ENCODE data around the gene DDX42. TPM values are rescaled to one million over a fixed set of nuclear protein-coding genes. Genes with fewer than 3 reads are reported as not detected.
A peak's percentile ranks its signal among the peaks of the same experiment; 100 is the strongest.

DDX42 gene
- total RNA-seq, 1 donor from 2014 or later = 37.5 TPM

DNA sequence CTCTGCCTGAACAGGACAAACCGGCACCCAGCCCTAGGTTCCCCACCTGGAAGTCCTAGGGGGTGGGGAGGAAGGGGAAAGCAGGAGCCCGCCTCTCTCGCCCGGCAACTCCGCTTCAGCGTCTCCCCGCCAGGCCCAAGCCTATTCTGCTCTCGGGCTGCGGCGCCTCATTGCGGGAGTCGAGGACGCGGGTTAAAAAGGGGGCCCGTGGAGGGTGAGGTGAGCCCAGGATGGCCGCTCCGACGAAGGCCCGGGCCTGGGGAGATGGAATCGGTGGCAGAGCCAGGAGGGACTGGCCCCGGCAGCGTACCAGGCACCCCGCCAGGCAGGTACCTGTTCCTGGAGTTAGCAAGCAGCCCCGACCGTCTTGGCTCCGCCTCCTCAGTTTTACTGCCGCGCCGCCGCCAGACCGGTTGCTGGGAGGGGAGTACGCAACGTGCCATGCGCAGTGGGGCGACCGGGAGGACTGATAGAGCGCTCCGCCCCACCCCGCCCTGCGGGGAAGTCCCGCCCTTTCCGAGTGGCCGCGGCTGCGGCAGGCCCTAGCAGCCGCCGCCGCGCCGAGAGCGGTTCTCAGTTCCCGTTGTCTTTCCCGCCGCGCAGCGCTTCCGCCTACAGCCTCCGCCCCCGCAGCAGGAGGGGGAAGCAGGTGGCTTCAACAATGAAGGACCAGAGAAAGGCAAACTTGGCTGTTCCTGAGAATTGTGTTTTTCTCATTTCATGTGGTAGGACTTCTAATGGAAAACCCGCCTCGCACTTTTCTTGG, 32.4 kb upstream of the DDX42 start, which contains the start of gene STRADA:
Gene STRADA, minus strand, starts transcription at position 392 of the 766 bp plus-strand sequence. CDS start 13,430 bp downstream, outside the sequence.
- TF ChIP-seq CTCF (IDR thresholded peaks at IDR 0.05) = no peak
- Histone ChIP-seq H3K36me3 (peaks cover 2 to 10% of the 10 kb centered on the region in 2 donors), H3K27ac (peak within 1 kb of the TSS; percentile 91 to 94), H3K4me3 (peak within 1 kb of the TSS; percentile 84 to 90), H3K4me1 (peaks cover 0 to 10% of the 10 kb centered on the region in 2 donors), H3K9me3 (no peaks in the 10 kb centered on the region), H3K27me3 (no peaks in the 10 kb centered on the region)
- intact Hi-C loops (cut with DNase I) = loop anchor here (2.0 kb wide), 4 partner anchors 31 to 119 kb away; partner anchors contain the start of genes CCDC47, FTSJ3, LIMD2 and MAP3K3
- peak; percentile 94 to 99 for DNase-seq (ENCODE audit: low spot score in 2 of 2)

DNA sequence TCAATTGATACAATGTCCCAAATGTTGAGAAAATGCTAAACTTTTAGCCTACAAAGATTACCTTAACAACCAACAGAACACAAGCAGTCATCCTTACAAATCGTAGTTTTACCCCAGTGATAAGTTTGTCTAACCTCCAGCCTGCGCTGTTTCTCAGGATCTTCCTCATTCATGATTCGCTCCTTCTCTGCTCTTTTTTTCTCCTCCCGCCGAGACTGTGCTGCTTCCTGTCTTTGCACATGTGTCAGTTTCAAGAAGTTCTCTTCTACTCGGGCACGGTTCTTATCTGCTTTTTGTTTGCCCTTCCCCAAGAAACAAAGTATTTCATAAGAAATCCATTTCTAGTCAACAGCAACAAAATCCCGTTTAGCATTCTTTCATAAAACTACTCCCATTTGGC, 22.2 kb upstream of the DDX42 start:
- H3K36me3 ChIP-seq = peaks cover 63 to 82% of the 10 kb centered on the region in 2 donors

DNA sequence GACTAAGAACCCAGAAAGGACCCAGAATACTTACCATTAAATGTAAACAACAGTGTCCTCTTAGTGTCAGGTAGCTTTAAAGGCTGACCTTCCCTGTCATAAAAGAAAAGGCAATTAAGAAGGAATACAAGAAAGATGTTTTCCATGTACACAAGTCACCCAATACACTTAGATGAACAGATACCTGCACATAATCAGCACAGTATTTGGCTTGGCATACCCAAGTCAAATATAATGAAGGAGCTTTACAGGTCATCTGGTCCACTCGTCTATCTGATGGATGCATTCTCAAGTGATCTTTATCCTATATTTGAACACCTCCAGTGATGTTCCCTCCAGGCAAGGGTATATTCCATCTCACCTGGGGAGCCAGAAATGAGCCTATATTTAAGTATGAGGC, 21.3 kb upstream of the DDX42 start:
- Histone ChIP-seq H3K4me1 (no peaks in the 10 kb centered on the region), H3K27me3 (no peaks in the 10 kb centered on the region), H3K9me3 (no peaks in the 10 kb centered on the region), H3K36me3 (peaks cover 60 to 84% of the 10 kb centered on the region in 2 donors), H3K27ac (no peak overlapping the region), H3K4me3 (no peak overlapping the region)
- TF ChIP-seq CTCF (IDR thresholded peaks at IDR 0.05) = no peak
- DNase-seq (ENCODE audit: low spot score in 2 of 2) = no peak
- intact Hi-C loops (cut with DNase I) = no loop called here

More for the DNA sequence above, 22.2 kb upstream of the DDX42 start:
- Histone ChIP-seq H3K27me3 (no peaks in the 10 kb centered on the region), H3K27ac (no peak overlapping the region), H3K4me3 (no peak overlapping the region), H3K4me1 (no peaks in the 10 kb centered on the region), H3K9me3 (no peaks in the 10 kb centered on the region)
- no peak for DNase-seq (ENCODE audit: low spot score in 2 of 2)
- intact Hi-C loops (cut with DNase I) = no loop called here
- TF ChIP-seq CTCF (IDR thresholded peaks at IDR 0.05) = no peak

DNA sequence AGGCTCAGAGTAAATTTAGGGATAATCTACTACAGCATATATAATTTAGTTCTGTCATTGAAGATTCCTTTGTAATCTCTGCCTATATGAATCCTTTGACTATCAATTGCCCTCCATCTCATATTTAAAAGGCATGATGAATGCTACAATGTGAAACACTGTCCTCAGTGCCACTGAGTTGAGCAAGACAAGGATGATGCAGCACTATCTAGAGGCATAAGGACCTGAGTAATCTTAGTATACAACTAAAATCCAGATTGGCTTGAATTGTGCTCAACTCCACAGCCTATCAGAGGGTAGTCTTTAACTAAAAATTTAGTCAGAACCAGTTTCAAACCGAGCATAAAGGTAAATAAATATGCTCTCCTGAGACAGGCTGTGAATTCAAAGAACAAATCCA, 20.8 kb upstream of the DDX42 start:
- intact Hi-C loops (cut with DNase I) = no loop called here
- no peak overlapping the region for H3K4me3 ChIP-seq
- TF ChIP-seq CTCF (IDR thresholded peaks at IDR 0.05) = no peak
- no peaks in the 10 kb centered on the region for H3K4me1 ChIP-seq
- H3K9me3 ChIP-seq = no peaks in the 10 kb centered on the region
- H3K36me3 ChIP-seq = peaks cover 61 to 84% of the 10 kb centered on the region in 2 donors
- no peak for DNase-seq (ENCODE audit: low spot score in 2 of 2)
- no peak overlapping the region for H3K27ac ChIP-seq
- H3K27me3 ChIP-seq = no peaks in the 10 kb centered on the region

DNA sequence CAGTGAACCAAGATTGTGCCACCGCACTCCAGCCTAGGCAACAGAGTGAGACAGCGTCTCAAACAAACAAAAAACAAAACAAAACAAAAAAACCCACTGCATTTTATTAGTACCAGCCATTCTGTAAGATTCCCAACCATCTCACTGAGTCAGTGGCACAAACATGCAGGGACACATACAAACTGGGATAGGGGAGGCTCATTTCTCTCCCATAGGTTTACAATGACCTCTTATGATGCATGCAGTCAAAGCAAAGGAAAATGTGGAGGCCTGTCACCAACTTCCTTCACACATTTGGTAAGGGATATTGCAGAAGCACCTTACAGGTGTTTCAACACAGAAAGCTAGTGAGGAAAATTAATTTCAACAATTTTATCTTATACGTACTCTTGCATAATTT, 19.9 kb upstream of the DDX42 start:
- H3K4me1 ChIP-seq = no peaks in the 10 kb centered on the region
- H3K36me3 ChIP-seq = peaks cover 59 to 83% of the 10 kb centered on the region in 2 donors
- DNase-seq (ENCODE audit: low spot score in 2 of 2) = no peak
- H3K9me3 ChIP-seq = no peaks in the 10 kb centered on the region
- no peak for TF ChIP-seq CTCF (IDR thresholded peaks at IDR 0.05)
- intact Hi-C loops (cut with DNase I) = no loop called here
- no peak overlapping the region for H3K27ac ChIP-seq
- H3K27me3 ChIP-seq = no peaks in the 10 kb centered on the region
- no peak overlapping the region for H3K4me3 ChIP-seq

All from ascending aorta (tissue), 2 donors.